Breast epithelium (tissue), 3 donors: ENCODE results near the gene ATN1.

Source experiments
- POLR2A ChIP-seq: fragments of 450-650 bp; IDR thresholded peaks from one replicate; pipeline ENCODE4 v1.6.1; 2016; ENCODE audit warnings: antibody characterized with exemption, mild to moderate bottlenecking, moderate library complexity
- TF ChIP-seq, protein P1 (sequence below), 3 donors: fragments of 450-650 bp; IDR thresholded peaks; one replicate each; pipeline ENCODE4 v1.5.1; 2016 to 2017; ENCODE audit warnings: antibody characterized with exemption in 3 of 3, mild to moderate bottlenecking in 3 of 3, moderate library complexity in 3 of 3

GRCh38 chr12:6950401-6950801 is 22.6 kb downstream of the ATN1 start:
- TF ChIP-seq, protein P1, sequence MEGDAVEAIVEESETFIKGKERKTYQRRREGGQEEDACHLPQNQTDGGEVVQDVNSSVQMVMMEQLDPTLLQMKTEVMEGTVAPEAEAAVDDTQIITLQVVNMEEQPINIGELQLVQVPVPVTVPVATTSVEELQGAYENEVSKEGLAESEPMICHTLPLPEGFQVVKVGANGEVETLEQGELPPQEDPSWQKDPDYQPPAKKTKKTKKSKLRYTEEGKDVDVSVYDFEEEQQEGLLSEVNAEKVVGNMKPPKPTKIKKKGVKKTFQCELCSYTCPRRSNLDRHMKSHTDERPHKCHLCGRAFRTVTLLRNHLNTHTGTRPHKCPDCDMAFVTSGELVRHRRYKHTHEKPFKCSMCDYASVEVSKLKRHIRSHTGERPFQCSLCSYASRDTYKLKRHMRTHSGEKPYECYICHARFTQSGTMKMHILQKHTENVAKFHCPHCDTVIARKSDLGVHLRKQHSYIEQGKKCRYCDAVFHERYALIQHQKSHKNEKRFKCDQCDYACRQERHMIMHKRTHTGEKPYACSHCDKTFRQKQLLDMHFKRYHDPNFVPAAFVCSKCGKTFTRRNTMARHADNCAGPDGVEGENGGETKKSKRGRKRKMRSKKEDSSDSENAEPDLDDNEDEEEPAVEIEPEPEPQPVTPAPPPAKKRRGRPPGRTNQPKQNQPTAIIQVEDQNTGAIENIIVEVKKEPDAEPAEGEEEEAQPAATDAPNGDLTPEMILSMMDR (IDR thresholded peaks at IDR 0.05): no peak
- TF ChIP-seq POLR2A: no peak
